ENCODE measurements around the gene ZEB2.

Gene ZEB2

DNA sequence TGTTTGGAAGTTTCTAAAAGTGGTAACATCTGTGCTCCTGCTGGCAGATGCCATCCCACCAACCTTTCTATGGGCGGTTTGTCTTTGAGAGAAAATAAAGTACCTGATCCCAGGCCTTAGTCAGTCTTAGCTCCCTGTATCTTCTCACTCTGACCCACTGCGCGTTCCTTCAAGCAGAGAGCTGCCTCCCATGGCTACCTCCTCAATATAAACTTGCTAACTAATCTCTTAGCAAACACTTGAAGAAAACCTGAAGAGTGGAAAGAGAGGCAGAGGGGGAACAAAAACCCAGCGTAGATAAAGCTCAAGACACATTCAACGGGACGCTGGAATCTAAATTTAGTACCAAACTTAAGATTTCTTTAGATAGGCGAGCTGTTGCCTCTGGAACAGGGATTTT lies 17.6 kb downstream of the ZEB2 start:
- no peak overlapping the region for H3K4me3 ChIP-seq (ENCODE audit: low read length, poor library complexity, severe bottlenecking)
- H4K20me1 ChIP-seq (ENCODE audit: insufficient read depth, low read length, poor library complexity, severe bottlenecking) = peaks cover 14% of the 10 kb centered on the region
- no peaks in the 10 kb centered on the region for H3K9me2 ChIP-seq (replicated peaks; ENCODE audit: low read depth, low read length)
- no peak overlapping the region for H3K9ac ChIP-seq (ENCODE audit: low read depth, low read length, poor library complexity, severe bottlenecking)
- peaks cover 19% of the 10 kb centered on the region for H3K4me1 ChIP-seq (ENCODE audit: insufficient read depth, low read length, poor library complexity, severe bottlenecking)
- no peak overlapping the region for H3K4me2 ChIP-seq (ENCODE audit: low read depth, low read length, poor library complexity, severe bottlenecking)
- no peak overlapping the region for H2AFZ ChIP-seq (ENCODE audit: low read length)
- no peaks in the 10 kb centered on the region for H3K9me3 ChIP-seq (ENCODE audit: insufficient read depth, low read depth, low read length)
- H3K27me3 ChIP-seq (ENCODE audit: insufficient read depth, low read length, poor library complexity, severe bottlenecking) = no peaks in the 10 kb centered on the region
- no peaks in the 10 kb centered on the region; the same call in 1 of the 2 replicates for H3K36me3 ChIP-seq (ENCODE audit: insufficient read depth, low read length)
- TF ChIP-seq, protein P1, sequence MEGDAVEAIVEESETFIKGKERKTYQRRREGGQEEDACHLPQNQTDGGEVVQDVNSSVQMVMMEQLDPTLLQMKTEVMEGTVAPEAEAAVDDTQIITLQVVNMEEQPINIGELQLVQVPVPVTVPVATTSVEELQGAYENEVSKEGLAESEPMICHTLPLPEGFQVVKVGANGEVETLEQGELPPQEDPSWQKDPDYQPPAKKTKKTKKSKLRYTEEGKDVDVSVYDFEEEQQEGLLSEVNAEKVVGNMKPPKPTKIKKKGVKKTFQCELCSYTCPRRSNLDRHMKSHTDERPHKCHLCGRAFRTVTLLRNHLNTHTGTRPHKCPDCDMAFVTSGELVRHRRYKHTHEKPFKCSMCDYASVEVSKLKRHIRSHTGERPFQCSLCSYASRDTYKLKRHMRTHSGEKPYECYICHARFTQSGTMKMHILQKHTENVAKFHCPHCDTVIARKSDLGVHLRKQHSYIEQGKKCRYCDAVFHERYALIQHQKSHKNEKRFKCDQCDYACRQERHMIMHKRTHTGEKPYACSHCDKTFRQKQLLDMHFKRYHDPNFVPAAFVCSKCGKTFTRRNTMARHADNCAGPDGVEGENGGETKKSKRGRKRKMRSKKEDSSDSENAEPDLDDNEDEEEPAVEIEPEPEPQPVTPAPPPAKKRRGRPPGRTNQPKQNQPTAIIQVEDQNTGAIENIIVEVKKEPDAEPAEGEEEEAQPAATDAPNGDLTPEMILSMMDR (conservative IDR thresholded peaks at IDR 0.05; ENCODE audit: low read length) = no peak
- no peak for TF ChIP-seq EZH2phosphoT487 (IDR thresholded peaks at IDR 0.05; ENCODE audit: borderline replicate concordance)
- H3F3A ChIP-seq (ENCODE audit: low read depth) = no peaks in the 10 kb centered on the region
- H3K79me2 ChIP-seq (ENCODE audit: insufficient read depth, low read length) = peaks cover 39% of the 10 kb centered on the region

DNA sequence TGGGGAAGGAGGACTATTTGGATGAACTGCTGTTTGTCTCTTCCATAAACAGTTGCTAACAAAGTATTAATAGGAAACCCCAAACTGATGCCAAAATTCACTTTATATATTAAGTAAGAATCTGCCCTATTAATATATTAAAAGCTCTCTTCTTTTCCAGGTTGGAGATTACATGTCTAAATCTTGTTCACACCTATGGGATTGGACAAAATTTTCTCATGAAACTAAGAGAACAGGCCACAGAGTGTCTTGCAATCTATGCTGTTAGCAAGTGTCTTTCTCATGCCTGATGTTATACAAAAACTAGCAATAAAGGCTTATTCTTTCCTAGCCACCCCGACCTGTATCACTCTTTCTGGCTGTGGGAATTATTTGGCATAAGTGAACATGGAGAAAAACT lies 18.3 kb downstream of the ZEB2 start:
- TF ChIP-seq, protein P1 (conservative IDR thresholded peaks at IDR 0.05; ENCODE audit: low read length) = no peak
- TF ChIP-seq EZH2phosphoT487 (IDR thresholded peaks at IDR 0.05; ENCODE audit: borderline replicate concordance) = no peak
- peaks cover 10% of the 10 kb centered on the region for H4K20me1 ChIP-seq (ENCODE audit: insufficient read depth, low read length, poor library complexity, severe bottlenecking)
- no peak overlapping the region for H3K9ac ChIP-seq (ENCODE audit: low read depth, low read length, poor library complexity, severe bottlenecking)
- H3K36me3 ChIP-seq (ENCODE audit: insufficient read depth, low read length) = no peaks in the 10 kb centered on the region; the same call in 1 of the 2 replicates
- H3K27me3 ChIP-seq (ENCODE audit: insufficient read depth, low read length, poor library complexity, severe bottlenecking) = no peaks in the 10 kb centered on the region
- no peak overlapping the region for H3K4me3 ChIP-seq (ENCODE audit: low read length, poor library complexity, severe bottlenecking)
- peaks cover 38% of the 10 kb centered on the region for H3K79me2 ChIP-seq (ENCODE audit: insufficient read depth, low read length)
- H3F3A ChIP-seq (ENCODE audit: low read depth) = no peaks in the 10 kb centered on the region
- H3K9me3 ChIP-seq (ENCODE audit: insufficient read depth, low read depth, low read length) = no peaks in the 10 kb centered on the region
- no peaks in the 10 kb centered on the region for H3K9me2 ChIP-seq (replicated peaks; ENCODE audit: low read depth, low read length)
- peaks cover 16% of the 10 kb centered on the region for H3K4me1 ChIP-seq (ENCODE audit: insufficient read depth, low read length, poor library complexity, severe bottlenecking)
- H2AFZ ChIP-seq (ENCODE audit: low read length) = no peak overlapping the region
- no peak overlapping the region for H3K4me2 ChIP-seq (ENCODE audit: low read depth, low read length, poor library complexity, severe bottlenecking)

DNA sequence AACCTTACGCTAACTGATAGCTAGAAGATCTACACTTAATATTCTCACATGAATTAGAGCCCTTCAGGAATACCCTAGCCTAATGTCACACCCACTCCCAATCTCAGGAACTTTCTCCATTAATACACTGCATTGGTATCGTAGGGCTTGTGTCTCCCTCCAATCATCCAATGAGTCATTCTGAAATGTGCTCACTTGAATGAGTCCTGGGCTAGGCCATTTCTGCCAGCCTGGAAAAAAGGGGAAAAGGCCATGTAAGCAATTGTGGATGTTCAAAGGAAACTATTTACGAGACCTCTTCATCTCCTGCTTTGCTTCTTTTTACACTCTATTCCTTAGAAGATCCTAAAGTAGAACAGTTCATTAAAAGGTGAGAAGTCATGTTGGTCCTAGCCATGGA lies 18.8 kb downstream of the ZEB2 start:
- Histone ChIP-seq H2AFZ (ENCODE audit: low read length) (no peak overlapping the region), H4K20me1 (ENCODE audit: insufficient read depth, low read length, poor library complexity, severe bottlenecking) (peaks cover 4% of the 10 kb centered on the region), H3K4me2 (ENCODE audit: low read depth, low read length, poor library complexity, severe bottlenecking) (no peak overlapping the region), H3K4me1 (ENCODE audit: insufficient read depth, low read length, poor library complexity, severe bottlenecking) (peaks cover 13% of the 10 kb centered on the region), H3K9me3 (ENCODE audit: insufficient read depth, low read depth, low read length) (no peaks in the 10 kb centered on the region), H3K9me2 (replicated peaks; ENCODE audit: low read depth, low read length) (no peaks in the 10 kb centered on the region), H3K27me3 (ENCODE audit: insufficient read depth, low read length, poor library complexity, severe bottlenecking) (no peaks in the 10 kb centered on the region), H3K36me3 (ENCODE audit: insufficient read depth, low read length) (no peaks in the 10 kb centered on the region; the same call in 1 of the 2 replicates), H3F3A (ENCODE audit: low read depth) (no peaks in the 10 kb centered on the region), H3K79me2 (ENCODE audit: insufficient read depth, low read length) (peaks cover 34% of the 10 kb centered on the region), H3K4me3 (ENCODE audit: low read length, poor library complexity, severe bottlenecking) (no peak overlapping the region), H3K9ac (ENCODE audit: low read depth, low read length, poor library complexity, severe bottlenecking) (no peak overlapping the region)
- no peak for TF ChIP-seq EZH2phosphoT487 (IDR thresholded peaks at IDR 0.05; ENCODE audit: borderline replicate concordance)
- TF ChIP-seq, protein P1 (conservative IDR thresholded peaks at IDR 0.05; ENCODE audit: low read length) = no peak

All from Loucy (cell line).